8988T (cell line): ENCODE measurements around the gene RIMS4.
"Not testable (repeated sequence)": the region's sequence is repeated elsewhere in the genome, so short reads cannot be mapped to it uniquely, and the experiment has no call there.

ENCODE experiments used
- DNase-seq: peaks from one replicate; pipeline ENCODE4 v3.0.0; 2011

RIMS4 gene

DNA sequence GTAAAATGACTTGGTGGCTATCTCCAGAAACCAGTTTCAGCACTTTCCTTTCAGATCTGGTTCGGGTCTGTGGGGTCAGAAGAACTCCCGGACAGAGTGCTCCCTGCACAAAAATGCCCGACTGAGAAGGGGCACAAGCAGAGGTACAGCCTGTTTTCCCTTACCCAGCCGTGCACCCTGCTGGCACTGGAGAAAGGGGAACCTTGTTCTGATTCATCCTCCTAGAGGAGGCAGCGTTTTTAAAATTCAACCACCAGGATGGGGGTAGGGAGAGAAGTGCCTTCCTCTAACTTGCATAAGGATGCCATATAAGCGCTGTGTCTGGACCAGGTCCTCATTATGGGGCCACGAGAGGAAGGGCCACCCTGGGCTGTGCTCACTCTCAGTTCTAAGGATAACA, 17.6 kb downstream of the RIMS4 start:
- DNase-seq: no peak

DNA sequence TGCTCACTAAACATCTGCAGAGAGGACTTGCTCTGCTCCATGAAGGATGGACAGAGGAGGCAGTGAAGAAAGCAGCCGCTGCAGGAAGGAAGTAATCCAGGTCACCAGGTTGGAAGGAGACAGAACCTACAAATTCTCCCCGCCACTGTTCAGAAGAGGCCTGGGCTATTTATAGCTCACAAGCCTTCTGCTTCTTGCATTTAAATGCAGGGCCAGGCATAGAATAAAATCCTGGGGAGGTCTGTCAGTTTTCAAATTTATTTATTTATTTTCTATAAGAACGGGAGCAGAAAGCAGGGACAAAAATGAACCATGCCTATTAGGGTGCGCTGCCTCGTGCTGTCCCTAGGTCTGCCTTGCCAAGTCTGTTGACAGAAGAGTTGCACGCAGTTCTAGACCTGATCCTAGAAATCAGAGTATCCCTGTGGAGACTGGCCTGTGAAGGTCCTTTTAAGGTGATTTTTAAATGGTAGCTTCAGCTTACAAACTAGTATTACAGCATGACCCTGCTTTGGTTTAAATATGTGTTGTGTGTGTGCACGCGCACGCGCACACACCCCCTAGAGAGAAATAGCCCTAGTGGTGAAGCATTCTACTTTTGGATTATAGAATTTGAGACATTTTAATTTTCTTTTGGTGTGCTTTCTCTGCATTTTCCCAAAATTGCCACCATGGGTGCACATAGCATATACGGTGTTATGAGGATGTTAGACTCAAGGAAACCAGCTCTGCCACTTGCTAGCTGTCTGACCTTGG, 19.5 kb downstream of the RIMS4 start:
- DNase-seq: no peak

GRCh38 chr20:44788706-44789456, 21.5 kb downstream of the RIMS4 start:
- DNase-seq: no peak

GRCh38 chr20:44787299-44787698, 23.0 kb downstream of the RIMS4 start:
- DNase-seq: no peak

DNA sequence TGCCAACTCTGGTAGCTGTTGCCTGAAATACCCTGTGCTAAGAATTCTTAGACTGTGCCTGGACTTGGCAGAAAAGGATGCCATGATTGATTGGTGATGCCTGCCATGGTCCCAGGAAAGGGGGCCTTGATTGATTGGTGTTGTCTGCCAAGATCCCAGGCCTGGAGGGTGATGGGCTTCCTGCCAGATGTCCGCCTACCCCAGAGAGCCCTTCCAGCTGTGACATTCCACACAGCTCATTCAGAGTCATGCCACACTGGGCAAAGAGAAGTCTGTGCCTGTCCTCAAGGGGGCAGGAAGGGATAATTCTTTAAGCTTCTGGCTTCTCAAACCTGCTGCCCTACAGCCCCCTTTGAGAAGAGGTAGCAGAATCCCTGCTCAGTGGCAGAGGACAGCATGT, 24.6 kb downstream of the RIMS4 start:
- peak; percentile 61 for DNase-seq

- no peak for DNase-seq
Observed at GRCh38 chr20:44784688-44785087, 25.7 kb downstream of the RIMS4 start.

DNA sequence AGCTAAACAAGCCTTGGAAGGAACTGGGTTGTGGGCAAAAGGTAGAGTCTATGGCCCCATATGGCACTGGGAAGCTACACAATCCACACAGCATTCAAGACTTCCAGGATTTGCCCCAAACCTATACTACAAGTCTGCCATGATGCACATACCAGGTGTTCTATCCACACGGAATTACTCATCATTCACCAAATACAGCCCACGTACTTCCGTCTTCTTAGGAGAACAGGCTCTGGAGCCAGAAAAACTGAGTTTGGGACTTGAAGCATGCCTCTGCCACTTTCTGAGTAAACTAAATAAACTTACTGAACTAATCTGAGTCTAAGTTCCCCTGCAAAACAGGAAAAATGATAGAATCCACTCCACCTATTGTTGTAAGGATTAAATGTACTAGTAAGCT, 28.6 kb downstream of the RIMS4 start:
- DNase-seq: no peak

- DNase-seq: no peak
Observed at GRCh38 chr20:44781118-44781517, 29.2 kb downstream of the RIMS4 start.

DNA sequence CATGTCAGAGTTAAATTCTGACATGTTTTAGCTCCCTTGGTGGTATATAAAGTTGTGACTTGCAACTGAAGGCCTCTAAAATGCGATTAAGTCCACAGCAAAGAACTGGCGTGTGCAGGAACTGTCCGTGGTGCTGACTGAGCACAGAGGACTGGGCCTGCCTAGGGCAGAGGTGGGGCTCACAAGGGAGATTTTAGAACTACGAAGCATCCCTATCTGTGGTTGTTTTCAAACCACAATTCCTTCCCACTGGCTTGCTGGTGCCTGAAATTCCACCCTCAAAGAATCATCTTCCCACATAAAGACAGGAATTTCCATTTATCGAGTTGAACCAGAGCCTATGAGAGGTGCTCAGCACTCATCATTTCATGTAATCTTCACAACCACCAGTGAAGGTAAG, 30.1 kb downstream of the RIMS4 start:
- no peak for DNase-seq

DNA sequence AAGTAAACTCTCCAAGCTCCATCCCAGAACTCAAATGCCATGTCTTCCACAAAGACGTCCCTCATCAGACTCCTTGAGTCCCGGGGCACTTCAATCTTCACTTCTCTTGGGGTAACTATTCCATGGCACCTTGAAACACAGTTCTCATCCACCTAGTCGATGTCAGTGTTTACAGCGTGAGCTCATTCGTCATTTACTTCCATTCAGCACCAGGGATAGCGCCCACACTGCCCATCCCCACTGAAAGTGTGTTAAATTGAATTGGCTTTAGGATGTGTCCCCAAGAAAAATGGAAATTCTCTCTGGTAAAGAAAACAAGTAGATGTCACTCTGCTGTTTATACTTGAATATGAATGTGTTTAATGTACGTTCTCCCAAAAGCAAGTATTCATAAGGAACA, 33.4 kb downstream of the RIMS4 start:
- no peak for DNase-seq

DNA sequence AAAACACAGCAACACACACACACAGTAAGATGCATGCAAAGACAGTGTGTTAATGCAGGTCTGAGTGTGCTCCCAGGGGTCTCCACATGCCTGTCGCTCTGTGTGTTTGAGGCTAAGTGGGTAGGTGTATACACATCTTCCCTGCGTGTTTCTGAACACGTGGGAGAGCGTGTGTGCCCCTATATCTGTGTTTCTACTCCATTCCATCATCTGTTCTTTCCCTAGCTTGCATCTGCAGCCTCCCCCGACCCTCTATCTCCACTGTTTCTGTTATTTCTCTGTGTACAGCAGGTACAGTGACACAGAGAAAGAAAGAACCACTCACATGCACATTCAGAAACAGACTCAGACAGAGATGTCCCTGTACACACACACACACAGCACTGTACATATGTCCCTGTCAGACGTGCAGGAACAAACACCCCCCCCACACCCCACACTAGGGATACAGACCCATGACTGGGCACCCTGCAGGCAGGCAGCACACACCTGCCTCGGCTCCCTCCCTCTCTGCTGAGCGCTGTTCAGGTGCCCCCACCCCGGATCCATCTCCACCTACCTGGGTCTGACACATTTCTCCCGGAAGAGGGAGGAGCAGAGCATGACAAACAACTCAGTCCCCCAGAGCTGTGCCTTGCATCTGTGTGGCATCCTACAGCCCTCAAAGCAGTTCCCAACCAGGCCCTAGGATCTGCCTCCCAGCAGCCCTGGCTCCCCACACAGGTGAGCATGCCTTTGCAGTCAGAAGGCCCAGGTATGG, 37.1 kb downstream of the RIMS4 start:
- DNase-seq: no peak

DNA sequence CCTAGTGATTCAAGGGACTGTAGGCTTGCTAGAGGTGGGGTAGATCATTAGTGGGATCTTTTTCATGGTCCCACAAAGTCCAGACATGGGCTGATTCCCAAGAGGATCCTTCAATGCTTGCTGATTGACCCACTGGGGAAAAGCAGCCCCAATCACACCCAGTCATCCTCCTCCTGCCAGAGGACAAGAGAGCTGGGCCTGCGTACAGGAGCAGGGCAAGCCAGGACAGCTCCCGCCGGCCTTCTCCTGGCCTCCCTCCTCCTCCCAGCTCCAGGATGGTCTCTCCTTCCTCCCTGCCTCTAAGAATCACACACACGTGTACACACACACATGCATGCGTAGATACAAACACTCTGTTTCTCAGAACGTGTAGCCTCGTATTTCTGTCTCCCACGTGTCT, 37.7 kb downstream of the RIMS4 start:
- DNase-seq: no peak

GRCh38 chr20:44771172-44771535, 39.2 kb downstream of the RIMS4 start:
- DNase-seq: no peak

DNA sequence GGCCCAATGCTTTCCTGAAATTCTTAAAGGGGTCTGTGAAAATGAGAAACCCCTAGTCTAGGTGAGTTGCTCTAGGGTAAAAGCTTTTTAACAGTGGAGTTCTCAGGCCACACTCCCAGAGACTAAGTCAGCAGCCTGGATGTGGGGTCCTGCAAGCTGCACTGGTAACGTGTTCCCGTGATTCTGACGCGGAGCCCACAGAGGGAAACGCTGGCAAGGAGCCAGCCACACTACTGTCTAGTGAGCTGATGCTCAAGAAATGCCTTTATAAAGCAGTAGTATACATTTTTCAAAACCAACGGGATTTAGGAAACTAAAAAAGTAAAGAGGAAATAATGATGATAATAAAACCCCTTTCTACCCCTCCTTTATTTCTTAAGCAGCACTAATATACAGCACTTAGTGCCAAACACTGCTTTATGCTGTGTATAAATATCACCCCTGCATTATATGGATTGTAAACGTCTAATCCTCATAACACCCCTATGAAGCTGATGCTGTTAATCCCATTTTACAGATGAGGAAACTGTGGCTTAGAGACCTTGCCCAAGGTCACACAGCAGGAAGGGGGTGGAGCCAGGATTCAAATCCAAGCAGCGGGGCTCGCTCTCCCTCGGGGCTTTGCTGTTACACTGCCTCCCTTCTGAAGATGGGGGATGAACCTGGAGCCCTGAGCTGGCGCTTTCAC, 39.7 kb downstream of the RIMS4 start:
- DNase-seq: no peak

DNA sequence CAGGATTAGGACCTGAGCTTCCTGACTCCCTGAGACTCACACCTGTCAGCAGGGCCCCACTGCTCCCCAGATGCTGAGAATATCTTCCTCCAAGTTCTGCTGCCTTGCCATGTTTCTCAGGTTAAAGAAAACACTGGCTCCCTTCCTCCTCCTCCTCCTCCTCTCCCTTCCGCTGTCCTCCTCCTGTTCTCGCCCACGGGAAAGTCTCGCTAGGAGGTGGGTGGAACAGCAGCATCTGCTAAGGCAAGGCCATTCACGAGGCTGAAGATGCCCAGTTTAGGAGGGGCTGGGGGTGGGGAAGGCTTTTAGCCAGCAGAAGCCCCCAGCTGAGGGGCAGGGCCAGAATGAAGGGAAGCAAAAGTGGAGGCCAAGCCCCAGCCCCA, 40.9 kb downstream of the RIMS4 start:
- DNase-seq: no peak

- DNase-seq: no peak
Observed at GRCh38 chr20:44768854-44769480, 41.4 kb downstream of the RIMS4 start.

GRCh38 chr20:44768256-44768655, 42.1 kb downstream of the RIMS4 start:
- no peak for DNase-seq

- no peak for DNase-seq
Observed at GRCh38 chr20:44765701-44766347, 44.5 kb downstream of the RIMS4 start.

- no peak for DNase-seq
Observed at GRCh38 chr20:44765091-44765490, 45.3 kb downstream of the RIMS4 start.

DNA sequence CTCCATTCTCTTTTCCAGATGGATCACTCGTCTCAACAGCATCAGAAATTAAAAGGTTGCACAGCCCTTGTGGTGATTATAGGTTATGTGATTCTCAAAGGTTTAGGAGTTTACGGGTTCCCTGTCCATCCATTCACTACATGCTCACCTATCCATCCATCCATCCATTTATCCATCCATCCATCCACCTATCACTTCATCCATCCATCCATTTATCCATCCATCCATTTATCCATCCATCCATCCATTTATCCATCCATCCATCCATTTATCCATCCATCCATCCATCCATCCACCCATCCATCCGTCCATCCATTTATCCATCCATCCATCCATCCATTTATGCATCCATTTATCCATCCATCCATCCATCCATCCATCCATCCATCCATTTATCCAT, 46.5 kb downstream of the RIMS4 start:
- DNase-seq: not testable (repeated sequence)

- DNase-seq: no peak
Observed at GRCh38 chr20:44762466-44763140, 47.7 kb downstream of the RIMS4 start.

DNA sequence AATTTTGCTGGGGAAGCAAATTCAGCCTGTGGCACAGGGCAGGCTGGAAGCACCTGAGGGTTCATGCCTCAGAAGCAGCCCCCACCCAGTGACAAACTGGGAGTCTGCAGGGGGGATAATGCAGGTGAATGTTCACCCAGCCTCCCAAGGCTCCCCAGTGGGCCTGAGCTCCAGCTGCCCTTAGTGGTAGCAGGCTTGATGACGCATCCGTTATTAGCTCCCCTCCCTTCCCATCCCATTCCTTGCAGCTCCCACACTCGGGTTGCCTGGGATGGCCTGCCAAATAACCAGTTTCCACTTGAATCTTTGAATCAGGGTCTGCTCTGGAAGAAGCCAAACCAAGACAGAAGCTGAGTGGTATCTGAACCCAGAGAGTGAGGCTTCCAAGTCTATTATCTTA, 48.9 kb downstream of the RIMS4 start:
- DNase-seq: no peak
